Mesendoderm (in vitro differentiated cells): ENCODE data around the gene CADPS2.
"Not testable (repeated sequence)": the region's sequence is repeated elsewhere in the genome, so short reads cannot be mapped to it uniquely, and the experiment has no call there.

Experiments used
- DNase-seq: peaks from one replicate; pipeline ENCODE4 v3.0.0; 2013
- H2AK5ac ChIP-seq: 2 replicates; pipeline ENCODE4 v1.6.1; 2013; ENCODE audit warnings: low read length, inconsistent platforms
- H2BK120ac ChIP-seq: 2 replicates; pipeline ENCODE4 v1.6.1; 2013; ENCODE audit warnings: low read depth, mild to moderate bottlenecking, low read length, moderate library complexity, mixed read lengths
- H2BK15ac ChIP-seq: replicated peaks from 2 replicates; pipeline ENCODE4 v1.6.1; 2013; ENCODE audit warnings: low read depth, mild to moderate bottlenecking, moderate library complexity
- H2BK5ac ChIP-seq: 2 replicates; pipeline ENCODE4 v1.6.1; 2013; ENCODE audit warnings: low read length, inconsistent platforms
- H3K18ac ChIP-seq: 2 replicates; pipeline ENCODE4 v1.6.1; 2013; ENCODE audit warnings: mild to moderate bottlenecking, low read length, mixed read lengths
- H3K23ac ChIP-seq: one replicate; pipeline ENCODE4 v1.6.1; 2013; ENCODE audit warnings: low read length
- H3K27ac ChIP-seq: 2 replicates; pipeline ENCODE4 v1.5.1; 2013; ENCODE audit warnings: low read depth, mild to moderate bottlenecking, inconsistent platforms, low read length, moderate library complexity
- H3K27me3 ChIP-seq: 2 replicates; pipeline ENCODE4 v1.6.1; 2013; ENCODE audit warnings: low read length, control low read depth, mild to moderate bottlenecking, inconsistent platforms; ENCODE audit not compliant: insufficient read depth, poor library complexity
- H3K36me3 ChIP-seq: 2 replicates; pipeline ENCODE4 v1.6.1; 2013; ENCODE audit warnings: low read length, inconsistent platforms; ENCODE audit not compliant: control insufficient read depth, insufficient read depth
- H3K4ac ChIP-seq: one replicate; pipeline ENCODE4 v1.6.1; 2013; ENCODE audit warnings: low read depth, mild to moderate bottlenecking, low read length, moderate library complexity
- H3K4me1 ChIP-seq: 2 replicates; pipeline ENCODE4 v1.6.1; 2013; ENCODE audit warnings: low read depth, low read length, inconsistent platforms; ENCODE audit not compliant: control insufficient read depth
- H3K4me2 ChIP-seq: 2 replicates; pipeline ENCODE4 v1.6.1; 2013; ENCODE audit warnings: low read length
- H3K4me3 ChIP-seq: 2 replicates; pipeline ENCODE4 v1.5.1; 2013; ENCODE audit warnings: mild to moderate bottlenecking, low read length
- H3K56ac ChIP-seq: one replicate; pipeline ENCODE4 v1.6.1; 2013; ENCODE audit warnings: low read length
- H3K79me1 ChIP-seq: 2 replicates; pipeline ENCODE4 v1.6.1; 2013; ENCODE audit warnings: low read length, inconsistent platforms
- H3K79me2 ChIP-seq: 2 replicates; pipeline ENCODE4 v1.6.1; 2013; ENCODE audit warnings: mild to moderate bottlenecking, low read length; ENCODE audit not compliant: control insufficient read depth, insufficient read depth
- H3K9ac ChIP-seq: 2 replicates; pipeline ENCODE4 v1.6.1; 2013; ENCODE audit warnings: low read length, inconsistent platforms
- H4K5ac ChIP-seq: one replicate; pipeline ENCODE4 v1.6.1; 2013; ENCODE audit warnings: low read length
- H4K8ac ChIP-seq: one replicate; pipeline ENCODE4 v1.6.1; 2013; ENCODE audit warnings: low read depth, mild to moderate bottlenecking, control low read depth, low read length, moderate library complexity
- WGBS: extraction: QIAGEN DNeasy Blood & Tissue Kit; methylation state at CpG from one replicate; pipeline ENCODE4 v1.1.7; 2013; ENCODE audit warnings: low lambda C conversion rate, missing lambda C conversion rate; ENCODE audit not compliant: insufficient coverage; ENCODE audit errors: extremely low coverage; 5-methylcytosine and 5-hydroxymethylcytosine counted together

Gene CADPS2

DNA sequence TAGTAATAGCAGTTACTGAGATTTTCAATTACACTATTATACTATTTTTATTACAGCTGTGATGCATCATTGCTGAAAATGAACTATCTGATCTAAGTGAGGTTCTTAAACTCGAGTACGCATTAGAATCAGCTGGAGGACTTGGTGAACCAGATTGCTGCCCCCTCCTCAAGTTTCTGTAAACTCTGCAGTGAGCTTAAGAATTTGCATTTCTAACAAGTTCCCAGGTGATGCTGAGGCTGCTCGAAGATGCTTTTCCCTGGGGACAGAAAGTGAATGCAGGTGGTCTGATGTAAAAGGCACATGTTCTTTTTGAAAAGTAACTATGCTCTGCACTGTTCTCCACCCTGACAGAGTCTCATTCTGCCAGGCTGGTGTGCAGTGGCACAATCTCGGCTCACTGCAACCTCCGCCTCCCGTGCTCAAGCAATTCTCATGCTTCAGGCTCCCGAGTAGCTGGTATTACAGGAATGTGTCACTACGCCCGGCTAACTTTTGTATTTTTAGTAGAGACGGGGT is 199.8 kb downstream of the CADPS2 start:
- Histone ChIP-seq H2BK120ac (no peak overlapping the region), H2BK15ac (no peak overlapping the region), H3K18ac (no peak overlapping the region), H3K27ac (no peak overlapping the region), H3K4me3 (no peak overlapping the region), H3K79me1 (no peaks in the 10 kb centered on the region), H3K4me1 (no peaks in the 10 kb centered on the region), H4K8ac (no peak overlapping the region), H3K56ac (no peak overlapping the region), H3K4ac (no peak overlapping the region), H3K27me3 (no peaks in the 10 kb centered on the region), H3K79me2 (no peaks in the 10 kb centered on the region), H3K4me2 (no peak overlapping the region), H3K36me3 (no peaks in the 10 kb centered on the region), H2BK5ac (no peak overlapping the region), H3K9ac (no peak overlapping the region), H2AK5ac (no peak overlapping the region), H3K23ac (no peak overlapping the region), H4K5ac (no peak overlapping the region)
- WGBS = no CpG with 5 or more reads among the region's 10 CpGs
- peak; percentile 46 for DNase-seq

DNA sequence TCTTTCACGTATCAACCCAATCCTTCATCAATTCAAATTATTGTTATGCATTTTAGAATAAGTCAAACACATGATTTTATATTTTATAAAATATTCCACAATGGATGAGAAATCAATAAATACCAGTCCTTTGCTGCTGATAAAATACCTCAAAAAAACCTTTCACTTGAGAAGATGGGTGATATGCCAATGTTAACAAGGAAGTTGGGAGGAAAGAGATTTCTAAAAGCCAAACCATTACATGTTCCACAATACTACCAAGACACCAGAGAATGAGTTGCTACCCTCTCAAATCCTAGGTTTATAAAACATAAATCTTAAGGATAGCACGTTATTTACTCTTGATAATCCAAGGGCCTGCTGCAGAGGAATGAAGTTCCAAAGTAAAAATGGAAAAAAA is 201.8 kb downstream of the CADPS2 start:
- H3K27me3 ChIP-seq = no peaks in the 10 kb centered on the region
- WGBS = 100% methylated on average over 1 of the region's 2 CpGs

DNA sequence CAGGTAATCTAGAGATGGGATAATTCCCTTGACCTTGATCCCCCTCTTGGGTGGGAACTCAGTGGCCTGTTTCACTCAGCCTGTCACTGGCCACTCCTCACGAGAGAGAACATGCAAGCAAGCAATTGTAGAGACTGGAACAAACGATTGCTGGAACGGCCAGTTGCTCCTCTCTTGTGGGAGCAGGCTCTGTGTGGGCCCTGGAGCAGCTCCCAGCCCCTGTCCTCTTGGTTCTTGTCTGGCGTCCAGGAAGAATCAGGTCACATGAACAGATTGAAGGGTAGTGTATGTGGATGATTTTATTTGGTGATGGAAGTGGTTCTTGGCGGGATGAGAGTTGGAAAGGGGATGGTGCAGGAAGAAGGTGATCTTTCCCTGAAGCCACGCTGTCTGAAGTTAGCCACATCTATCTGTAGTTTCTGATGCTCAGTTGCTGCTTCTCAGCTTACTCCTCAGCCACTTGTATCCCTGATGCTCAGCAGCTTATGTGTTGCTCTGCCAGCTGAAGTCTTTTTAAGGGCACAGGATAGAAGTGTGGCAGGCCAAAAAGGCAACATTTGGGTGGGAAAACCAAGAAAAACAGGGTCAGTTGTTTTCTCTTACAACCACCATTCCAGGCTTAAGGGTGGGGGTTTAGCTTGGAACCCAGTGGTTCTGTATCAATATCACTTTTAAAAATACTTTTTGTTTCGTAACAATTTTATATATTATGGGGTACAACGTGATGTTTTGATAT is 203.3 kb downstream of the CADPS2 start:
- H4K8ac ChIP-seq = no peak overlapping the region
- H3K56ac ChIP-seq = no peak overlapping the region
- no peak overlapping the region for H3K23ac ChIP-seq
- H3K4me2 ChIP-seq = no peak overlapping the region
- no peak overlapping the region for H2AK5ac ChIP-seq
- no peak overlapping the region for H3K4me3 ChIP-seq
- H2BK5ac ChIP-seq = no peak overlapping the region
- WGBS = 100% methylated on average over 1 of the region's 8 CpGs
- no peak overlapping the region for H3K4ac ChIP-seq
- H3K79me1 ChIP-seq = no peaks in the 10 kb centered on the region
- no peak overlapping the region for H3K18ac ChIP-seq
- H2BK120ac ChIP-seq = no peak overlapping the region
- H2BK15ac ChIP-seq = no peak overlapping the region
- H3K36me3 ChIP-seq = no peaks in the 10 kb centered on the region
- H3K9ac ChIP-seq = no peak overlapping the region
- H3K79me2 ChIP-seq = no peaks in the 10 kb centered on the region
- no peaks in the 10 kb centered on the region for H3K27me3 ChIP-seq
- peaks cover 4% of the 10 kb centered on the region for H3K4me1 ChIP-seq
- no peak overlapping the region for H4K5ac ChIP-seq
- DNase-seq = no peak
- no peak overlapping the region for H3K27ac ChIP-seq

More for the DNA sequence above, 201.8 kb downstream of the CADPS2 start:
- H3K4ac ChIP-seq = no peak overlapping the region
- no peak overlapping the region for H2BK5ac ChIP-seq
- no peak overlapping the region for H2BK15ac ChIP-seq
- no peak overlapping the region for H3K4me2 ChIP-seq
- no peak overlapping the region for H3K9ac ChIP-seq
- H3K4me1 ChIP-seq = no peaks in the 10 kb centered on the region
- H3K27ac ChIP-seq = no peak overlapping the region
- no peaks in the 10 kb centered on the region for H3K79me2 ChIP-seq
- H3K4me3 ChIP-seq = no peak overlapping the region
- H2AK5ac ChIP-seq = no peak overlapping the region
- H3K56ac ChIP-seq = no peak overlapping the region
- no peak overlapping the region for H4K8ac ChIP-seq
- H3K23ac ChIP-seq = no peak overlapping the region
- no peak overlapping the region for H4K5ac ChIP-seq
- H2BK120ac ChIP-seq = no peak overlapping the region
- H3K79me1 ChIP-seq = no peaks in the 10 kb centered on the region
- DNase-seq = no peak
- H3K18ac ChIP-seq = no peak overlapping the region
- H3K36me3 ChIP-seq = no peaks in the 10 kb centered on the region

DNA sequence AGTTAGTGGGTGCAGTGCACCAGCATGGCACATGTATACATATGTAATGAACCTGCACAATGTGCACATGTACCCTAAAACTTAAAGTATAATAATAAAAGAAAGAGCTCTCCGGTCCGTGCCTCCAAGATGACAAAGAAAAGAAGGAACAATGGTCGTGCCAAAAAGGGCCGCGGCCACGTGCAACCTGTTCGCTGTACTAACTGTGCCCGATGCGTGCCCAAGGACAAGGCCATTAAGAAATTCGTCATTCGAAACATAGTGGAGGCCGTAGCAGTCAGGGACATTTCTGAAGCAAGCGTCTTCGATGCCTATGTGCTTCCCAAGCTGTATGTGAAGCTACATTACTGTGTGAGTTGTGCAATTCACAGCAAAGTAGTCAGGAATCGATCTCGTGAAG is 205.1 kb downstream of the CADPS2 start:
- H2BK120ac ChIP-seq, DNase-seq, H3K56ac ChIP-seq, H3K18ac ChIP-seq, H4K8ac ChIP-seq, H3K79me1 ChIP-seq, H3K27ac ChIP-seq, H3K4me3 ChIP-seq, H3K4ac ChIP-seq, H3K4me1 ChIP-seq, H2BK15ac ChIP-seq, H3K36me3 ChIP-seq, H4K5ac ChIP-seq, H2BK5ac ChIP-seq, H3K4me2 ChIP-seq, H3K9ac ChIP-seq, H2AK5ac ChIP-seq, H3K79me2 ChIP-seq, H3K27me3 ChIP-seq, H3K23ac ChIP-seq: not testable (repeated sequence)
- no CpG with 5 or more reads among the region's 16 CpGs for WGBS

DNA sequence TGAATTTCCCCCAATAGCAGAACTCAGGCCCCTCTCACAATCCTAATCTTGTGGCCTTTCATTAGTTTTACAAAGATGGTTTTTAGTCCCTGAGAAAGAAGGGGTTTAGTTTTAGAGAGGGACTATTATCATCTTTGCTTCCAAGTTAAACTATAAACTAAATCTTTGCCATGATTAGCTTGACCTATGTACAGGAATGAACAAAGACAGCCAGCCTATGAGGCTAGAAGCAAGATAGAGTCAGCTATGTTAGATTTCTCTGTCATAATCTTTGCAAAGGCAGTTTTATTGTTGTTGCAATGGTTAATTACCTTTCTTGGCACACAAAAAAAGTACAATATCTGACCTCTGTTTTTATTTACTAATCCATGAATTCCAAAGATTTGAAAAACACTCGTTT is 206.4 kb downstream of the CADPS2 start:
- Histone ChIP-seq H3K79me2 (no peaks in the 10 kb centered on the region), H3K4me3 (no peak overlapping the region), H3K4me1 (peaks cover 4% of the 10 kb centered on the region), H2BK120ac (no peak overlapping the region), H2BK5ac (no peak overlapping the region), H3K56ac (no peak overlapping the region), H3K27me3 (no peaks in the 10 kb centered on the region), H2AK5ac (no peak overlapping the region), H3K23ac (no peak overlapping the region), H3K18ac (no peak overlapping the region), H4K8ac (no peak overlapping the region), H4K5ac (no peak overlapping the region), H3K4me2 (no peak overlapping the region), H3K79me1 (no peaks in the 10 kb centered on the region), H2BK15ac (no peak overlapping the region), H3K4ac (no peak overlapping the region), H3K36me3 (no peaks in the 10 kb centered on the region), H3K27ac (no peak overlapping the region), H3K9ac (no peak overlapping the region)
- DNase-seq = no peak
- 100% methylated on average over 1 of the region's 1 CpG for WGBS

DNA sequence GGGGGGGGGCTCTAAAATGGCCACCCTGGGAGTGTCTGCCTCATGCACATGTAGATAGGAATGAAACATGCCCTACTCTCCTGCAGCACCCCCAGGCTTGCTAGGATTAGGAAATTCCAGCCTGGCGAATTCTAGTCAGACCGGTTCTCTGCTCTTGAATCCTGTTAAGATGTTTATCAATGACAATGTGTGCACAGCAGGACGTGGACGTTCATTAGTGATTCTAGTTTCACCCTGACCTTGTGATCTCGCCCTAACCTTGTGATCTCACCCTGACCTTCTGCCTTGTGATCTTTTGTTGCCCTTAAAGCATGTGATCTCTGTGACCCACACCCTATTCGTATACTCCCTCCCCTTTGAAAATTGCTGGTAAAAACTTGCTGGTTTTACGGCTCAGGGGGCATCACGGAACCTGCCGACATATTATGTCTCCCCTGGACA is 207.0 kb downstream of the CADPS2 start:
- no CpG with 5 or more reads among the region's 9 CpGs for WGBS
- not testable (repeated sequence) for H3K23ac ChIP-seq, H2BK15ac ChIP-seq, H3K4me2 ChIP-seq, H3K27ac ChIP-seq, H4K8ac ChIP-seq, H3K4ac ChIP-seq, H4K5ac ChIP-seq, H2AK5ac ChIP-seq, H2BK120ac ChIP-seq, H3K79me2 ChIP-seq, H3K4me1 ChIP-seq, H3K9ac ChIP-seq, H3K27me3 ChIP-seq, H3K4me3 ChIP-seq, H3K18ac ChIP-seq, H2BK5ac ChIP-seq, H3K79me1 ChIP-seq, H3K36me3 ChIP-seq, H3K56ac ChIP-seq
- peak; percentile 96 for DNase-seq
